NCI-H748 (cell line): Measurements from ENCODE around the gene ULK2.

Experiments used
- DNase-seq: peaks from one replicate; lab custom pipeline; 2025; ENCODE audit not compliant: unreplicated experiment; lab: John Stamatoyannopoulos, UW

Gene ULK2

DNA sequence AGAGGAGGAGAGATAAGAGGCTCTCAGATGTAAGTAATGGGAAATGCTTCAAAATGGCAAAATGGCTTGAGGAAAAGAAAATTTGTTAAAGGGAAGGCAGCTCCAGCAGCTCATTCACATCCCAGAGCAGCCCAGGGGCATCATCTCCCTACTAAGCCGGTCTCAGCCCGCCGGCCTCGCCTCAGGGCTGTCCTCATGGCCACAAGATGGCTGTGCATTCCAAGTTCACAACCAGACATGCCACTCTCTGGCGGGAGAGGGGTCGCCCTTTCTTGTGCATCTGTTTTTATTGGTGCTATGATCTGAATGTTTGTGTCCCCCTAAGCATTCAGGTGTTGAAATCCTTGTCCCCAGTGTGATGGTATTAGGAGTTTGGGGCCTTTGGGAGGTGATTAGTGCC lies 137.8 kb downstream of the ULK2 start:
- DNase-seq = no peak

DNA sequence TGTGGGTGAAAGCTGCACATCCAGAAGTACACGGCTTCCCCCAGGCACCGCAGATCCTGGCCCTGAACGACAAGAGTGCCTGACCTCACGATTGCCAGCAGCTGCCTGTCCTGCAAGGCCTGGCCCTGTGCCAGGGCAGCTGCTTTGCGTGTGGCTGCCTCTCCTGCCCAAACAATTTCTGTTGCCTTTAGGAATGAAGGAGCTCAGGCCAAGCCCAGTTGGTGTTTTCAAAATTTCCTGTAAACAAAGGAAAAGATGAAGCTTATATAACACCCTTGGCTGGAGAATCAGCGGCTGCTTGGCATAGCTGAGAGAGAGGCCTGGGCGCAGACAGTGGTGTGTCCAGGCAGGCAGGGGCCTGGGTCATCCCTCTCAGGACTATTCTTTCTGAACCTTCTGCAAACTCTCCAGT lies 139.6 kb downstream of the ULK2 start:
- DNase-seq = peak; percentile 97

DNA sequence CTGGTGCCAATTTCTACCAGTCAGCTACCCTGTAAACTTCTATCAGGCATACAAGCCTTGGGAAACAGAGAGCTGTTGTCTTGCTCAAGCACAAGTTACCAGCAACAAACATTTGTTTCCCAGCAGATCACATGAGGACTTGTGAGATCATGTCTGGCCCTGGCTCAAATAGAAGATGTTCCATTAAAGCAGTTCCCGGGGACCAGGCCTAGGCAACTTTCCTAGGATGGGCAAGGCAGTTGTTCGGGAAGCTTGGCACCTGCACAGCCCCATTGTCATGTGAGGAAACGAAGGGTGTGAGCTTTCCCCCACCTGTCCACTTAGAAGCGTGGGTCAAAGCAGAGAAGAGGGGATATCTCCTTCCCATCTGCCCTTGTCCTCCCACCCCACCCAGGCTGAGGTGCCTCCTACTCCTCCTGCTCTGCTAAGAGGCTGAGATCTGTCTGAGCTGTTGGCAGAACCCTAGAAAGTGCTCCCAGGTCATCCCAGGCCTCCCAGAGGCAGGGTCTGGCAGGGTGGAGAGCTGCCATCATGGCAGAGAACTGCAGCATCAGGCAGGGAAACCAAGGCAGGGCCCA lies 140.1 kb downstream of the ULK2 start:
- peak; percentile 66 for DNase-seq

DNA sequence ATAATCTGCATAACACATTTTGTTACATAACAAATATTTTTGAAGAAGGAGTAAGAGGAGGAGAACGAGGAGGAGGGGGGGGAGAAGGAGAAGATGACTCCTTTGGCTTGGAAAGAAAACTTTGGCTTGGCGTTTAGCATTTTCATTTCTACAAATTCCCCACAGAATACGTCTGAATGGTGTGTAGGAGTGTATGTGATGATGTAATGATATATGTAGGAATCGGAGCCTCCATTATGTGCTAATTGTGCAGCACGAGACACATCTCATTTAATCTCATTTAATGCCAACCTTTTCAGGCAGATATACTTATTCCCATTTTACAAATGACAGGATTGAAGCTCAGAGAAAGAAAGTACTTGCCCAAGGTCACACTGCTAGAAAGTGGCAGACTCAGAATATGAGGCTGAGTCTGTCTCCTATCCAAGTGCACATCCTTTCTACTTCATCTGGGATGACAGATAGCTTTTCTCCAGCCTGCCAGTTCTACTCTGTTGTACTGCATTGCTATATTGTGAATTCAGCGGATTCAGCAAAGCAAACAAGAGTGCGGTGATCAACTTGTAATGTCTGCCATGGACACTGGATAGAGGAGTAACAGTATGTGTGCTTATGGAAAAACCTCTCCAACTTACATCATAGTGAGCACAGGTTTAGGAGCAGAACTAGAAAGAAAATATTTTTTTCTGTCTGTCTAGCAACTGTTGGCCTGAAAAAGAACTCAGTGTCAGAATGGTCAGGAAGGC lies 140.9 kb downstream of the ULK2 start:
- peak; percentile 30 for DNase-seq

DNA sequence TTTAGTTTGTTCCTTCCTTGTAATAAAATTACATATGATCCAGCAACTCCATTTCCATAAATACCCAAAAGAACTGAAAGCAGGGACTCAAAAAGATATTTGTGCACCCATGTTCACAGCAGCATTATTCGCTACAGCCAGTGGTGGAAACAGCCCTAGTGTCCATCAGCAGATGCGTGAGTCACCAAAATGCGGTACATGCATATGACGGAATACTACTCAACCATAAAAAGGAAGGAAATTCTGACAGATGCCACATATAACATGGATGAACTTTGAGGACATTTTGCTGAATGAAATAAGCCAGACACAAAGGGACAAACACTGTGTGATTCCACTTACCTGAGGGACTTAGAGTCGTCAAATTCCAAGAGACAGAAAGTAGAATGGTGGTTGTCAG lies 142.2 kb downstream of the ULK2 start:
- DNase-seq = no peak

DNA sequence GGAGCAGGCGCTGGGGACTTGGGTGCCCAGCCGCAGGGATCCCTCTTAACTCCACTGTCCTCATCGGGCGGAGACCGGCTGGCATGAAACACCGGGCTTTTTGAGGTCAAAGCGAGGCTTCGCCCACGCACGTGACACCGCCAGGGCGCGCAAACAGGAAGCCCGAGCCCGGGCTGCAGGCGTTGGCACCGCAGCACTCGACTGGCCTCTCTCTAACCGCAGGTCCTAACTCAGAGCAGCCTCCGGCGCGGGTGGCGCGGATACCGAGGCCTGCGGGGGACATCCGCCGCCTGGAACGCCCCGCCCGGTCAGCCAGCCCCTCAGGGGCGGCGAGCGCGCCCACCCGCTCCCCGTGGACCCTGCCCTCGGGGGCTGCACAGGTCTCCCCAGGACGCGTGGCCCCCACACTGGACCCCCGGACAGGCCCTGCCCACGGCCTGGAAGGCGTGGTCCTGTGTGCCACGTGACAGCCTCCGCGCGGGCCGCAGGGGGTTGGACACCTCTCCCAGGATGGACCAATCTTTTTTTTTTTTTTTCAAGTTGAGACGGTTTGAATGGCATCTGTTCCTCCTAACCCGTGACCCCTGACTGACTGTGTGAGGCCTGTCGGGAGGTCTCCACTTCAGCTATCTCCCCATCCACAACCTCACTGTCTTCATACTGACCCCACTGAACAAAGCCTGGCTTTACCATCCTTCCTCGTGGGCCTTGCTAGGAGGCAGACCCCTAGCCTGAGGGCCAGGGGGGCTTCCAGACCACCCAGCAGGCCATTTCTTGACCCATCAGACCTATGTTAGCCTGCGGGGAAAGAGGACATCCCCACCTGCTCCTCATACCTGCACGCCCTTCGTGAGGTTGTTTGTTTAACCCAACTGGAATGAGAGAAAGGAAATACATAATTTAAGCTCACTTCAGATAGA lies 143.0 kb downstream of the ULK2 start:
- no peak for DNase-seq

DNA sequence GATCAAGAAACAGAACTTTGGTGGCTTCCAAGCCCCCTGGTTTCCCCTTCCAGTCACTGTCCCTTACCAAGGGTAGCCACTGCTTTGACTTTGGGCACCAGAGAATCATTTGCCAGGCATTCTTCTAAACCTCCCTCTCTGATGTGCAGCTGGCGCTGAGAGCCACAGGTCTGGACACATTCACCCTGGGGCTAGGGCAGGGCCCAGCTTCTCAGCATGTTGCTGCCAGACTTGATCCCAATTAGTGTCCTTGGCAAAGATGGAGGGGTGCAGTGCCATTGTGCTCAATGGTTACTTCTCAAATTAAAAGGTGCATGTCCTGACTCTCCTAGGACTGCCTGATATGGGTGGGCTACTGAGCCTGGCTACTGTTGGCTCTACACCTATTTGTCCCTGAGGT lies 143.8 kb downstream of the ULK2 start:
- DNase-seq = no peak
